A673 (cell line): ENCODE data around the gene SERPINA10. TPM values are rescaled to one million over a fixed set of nuclear protein-coding genes. Genes with fewer than 3 reads are reported as not detected.

ENCODE experiments used
- BruUV-seq: library from RNA; stranded (reverse); fragments of 400-500 nt; replicated peaks from 2 replicates; lab custom pipeline; 2021; lab: Mats Ljungman, UMichigan
- CTCF ChIA-PET: fragments of 300-600 bp; sonication (Branson Sonifier 250); formaldehyde crosslinking; loops from one replicate; lab custom pipeline; 2022; ENCODE audit warnings: antibody characterized with exemption; lab: Charles Lee
- POLR2A ChIA-PET: fragments of 300-600 bp; sonication (Branson Sonifier 250); formaldehyde crosslinking; loops from one replicate; lab custom pipeline; 2022; ENCODE audit warnings: antibody characterized with exemption; ENCODE audit not compliant: low non-redundant PET; lab: Charles Lee
- DNase-seq: peaks from one replicate; pipeline ENCODE4 v3.0.0-alpha.2; 2015; ENCODE audit warnings: low spot score
- H3K27ac ChIP-seq: fragments of 200-600 bp; sonication (generic); 2 replicates; pipeline ENCODE4 v1.5.1; 2016; ENCODE audit warnings: mixed run types, low read depth, mild to moderate bottlenecking, mixed read lengths, antibody characterized with exemption, low read length; ENCODE audit not compliant: poor library complexity, severe bottlenecking
- H3K27me3 ChIP-seq: fragments of 200-600 bp; sonication (generic); replicated peaks from 2 replicates; pipeline ENCODE4 v1.6.1; 2017; ENCODE audit warnings: mixed run types, low read depth, mild to moderate bottlenecking, mixed read lengths, antibody characterized with exemption, low read length; ENCODE audit not compliant: insufficient read depth, poor library complexity
- H3K36me3 ChIP-seq: fragments of 200-600 bp; sonication (generic); 2 replicates; pipeline ENCODE4 v1.6.1; 2016; ENCODE audit warnings: mixed run types, mild to moderate bottlenecking, mixed read lengths, antibody characterized with exemption, low read length; ENCODE audit not compliant: insufficient read depth, poor library complexity, severe bottlenecking
- H3K4me1 ChIP-seq: fragments of 200-600 bp; sonication (generic); 2 replicates; pipeline ENCODE4 v1.6.1; 2017; ENCODE audit warnings: mixed run types, mild to moderate bottlenecking, mixed read lengths, antibody characterized with exemption, low read length; ENCODE audit not compliant: insufficient read depth, poor library complexity, severe bottlenecking
- H3K4me3 ChIP-seq: fragments of 200-600 bp; sonication (generic); 2 replicates; pipeline ENCODE4 v1.5.1; 2016; ENCODE audit warnings: low read depth, mixed run types, mild to moderate bottlenecking, mixed read lengths, low read length; ENCODE audit not compliant: poor library complexity, severe bottlenecking
- H3K9me3 ChIP-seq: fragments of 200-600 bp; sonication (generic); 2 replicates; pipeline ENCODE4 v1.6.1; 2016; ENCODE audit warnings: mixed run types, low read depth, mild to moderate bottlenecking, mixed read lengths, antibody characterized with exemption, low read length; ENCODE audit not compliant: poor library complexity, severe bottlenecking
- EZH2 ChIP-seq: fragments of 200-600 bp; sonication (generic); IDR thresholded peaks from 2 replicates; pipeline ENCODE4 v1.6.1; 2017; ENCODE audit warnings: borderline replicate concordance, low read depth, mild to moderate bottlenecking, mixed read lengths, antibody characterized with exemption, low read length; ENCODE audit not compliant: poor library complexity, severe bottlenecking
- intact Hi-C: fragments of 100-400 bp; cut with micrococcal nuclease; formaldehyde crosslinking; loops from one replicate; pipeline ENCODE4 v1.10.0; 2022; ENCODE audit not compliant: unreplicated experiment
- total RNA-seq: library from RNA; stranded (reverse); gene quantifications from 2 replicates; pipeline ENCODE4 v1.2.3, GENCODE V29; 2021
- TF ChIP-seq, protein P1 (sequence below): fragments of 300-800, 200-600 bp; sonication (generic); conservative IDR thresholded peaks from 2 replicates; pipeline ENCODE4 v1.5.1; 2017; ENCODE audit warnings: low read depth, mild to moderate bottlenecking, antibody characterized with exemption, low read length, moderate library complexity, mixed read lengths

The SERPINA10 gene
- total RNA-seq, 1 experiment from 2014 or later: not detected

DNA sequence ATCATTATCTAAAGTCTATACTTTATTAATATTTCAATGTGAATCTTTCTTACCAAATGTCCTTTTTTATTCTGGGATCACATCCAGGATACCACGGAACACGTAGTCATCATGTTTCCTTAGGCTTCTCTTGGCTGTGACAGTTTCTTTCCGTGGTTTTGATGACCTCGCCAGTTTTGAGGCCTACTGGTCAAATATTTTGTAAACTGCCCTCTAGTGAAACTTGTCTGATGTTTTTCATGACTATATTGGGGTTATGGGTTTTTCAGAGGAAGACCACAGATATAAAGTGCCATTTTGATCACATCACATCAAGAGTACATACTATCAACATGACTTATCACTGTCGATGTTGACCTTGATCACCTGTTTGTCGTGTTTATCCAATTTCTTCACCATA, 44.2 kb upstream of the SERPINA10 start:
- CTCF ChIA-PET: no interaction called here
- POLR2A ChIA-PET: no interaction called here
- Histone ChIP-seq H3K36me3 (no peaks in the 10 kb centered on the region), H3K4me3 (no peak overlapping the region), H3K27ac (no peak overlapping the region), H3K27me3 (no peaks in the 10 kb centered on the region), H3K4me1 (no peaks in the 10 kb centered on the region), H3K9me3 (no peaks in the 10 kb centered on the region)
- intact Hi-C loops: no loop called here
- BruUV-seq: no TSS peak
- TF ChIP-seq, protein P1, sequence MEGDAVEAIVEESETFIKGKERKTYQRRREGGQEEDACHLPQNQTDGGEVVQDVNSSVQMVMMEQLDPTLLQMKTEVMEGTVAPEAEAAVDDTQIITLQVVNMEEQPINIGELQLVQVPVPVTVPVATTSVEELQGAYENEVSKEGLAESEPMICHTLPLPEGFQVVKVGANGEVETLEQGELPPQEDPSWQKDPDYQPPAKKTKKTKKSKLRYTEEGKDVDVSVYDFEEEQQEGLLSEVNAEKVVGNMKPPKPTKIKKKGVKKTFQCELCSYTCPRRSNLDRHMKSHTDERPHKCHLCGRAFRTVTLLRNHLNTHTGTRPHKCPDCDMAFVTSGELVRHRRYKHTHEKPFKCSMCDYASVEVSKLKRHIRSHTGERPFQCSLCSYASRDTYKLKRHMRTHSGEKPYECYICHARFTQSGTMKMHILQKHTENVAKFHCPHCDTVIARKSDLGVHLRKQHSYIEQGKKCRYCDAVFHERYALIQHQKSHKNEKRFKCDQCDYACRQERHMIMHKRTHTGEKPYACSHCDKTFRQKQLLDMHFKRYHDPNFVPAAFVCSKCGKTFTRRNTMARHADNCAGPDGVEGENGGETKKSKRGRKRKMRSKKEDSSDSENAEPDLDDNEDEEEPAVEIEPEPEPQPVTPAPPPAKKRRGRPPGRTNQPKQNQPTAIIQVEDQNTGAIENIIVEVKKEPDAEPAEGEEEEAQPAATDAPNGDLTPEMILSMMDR: no peak
- no peak for TF ChIP-seq EZH2
- no peak for DNase-seq

DNA sequence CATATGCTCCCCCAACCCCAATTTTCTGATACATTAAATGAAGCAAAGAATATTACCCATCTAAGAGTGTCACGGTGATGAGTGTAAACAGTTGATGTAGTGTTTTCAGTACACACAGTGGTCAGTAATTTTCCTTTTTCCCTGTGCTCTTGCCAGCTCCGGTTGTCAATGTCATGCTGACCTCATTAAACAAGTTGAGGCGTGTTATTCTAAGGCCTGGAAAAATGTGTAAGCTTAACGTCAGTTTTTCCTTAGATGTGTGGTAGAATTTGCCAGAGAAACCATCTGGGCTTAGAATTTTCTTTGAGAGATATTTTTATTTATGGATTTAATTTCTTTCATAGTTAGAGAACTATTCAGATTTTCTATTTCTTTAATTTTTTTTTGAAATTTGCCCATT, 41.8 kb upstream of the SERPINA10 start:
- DNase-seq: no peak
- BruUV-seq: no TSS peak
- intact Hi-C loops: no loop called here
- no peaks in the 10 kb centered on the region for H3K27me3 ChIP-seq
- H3K36me3 ChIP-seq: no peaks in the 10 kb centered on the region
- H3K4me3 ChIP-seq: no peak overlapping the region
- no peak for TF ChIP-seq EZH2
- TF ChIP-seq, protein P1: no peak
- H3K4me1 ChIP-seq: no peaks in the 10 kb centered on the region
- POLR2A ChIA-PET: no interaction called here
- no peaks in the 10 kb centered on the region for H3K9me3 ChIP-seq
- no peak overlapping the region for H3K27ac ChIP-seq
- CTCF ChIA-PET: no interaction called here

DNA sequence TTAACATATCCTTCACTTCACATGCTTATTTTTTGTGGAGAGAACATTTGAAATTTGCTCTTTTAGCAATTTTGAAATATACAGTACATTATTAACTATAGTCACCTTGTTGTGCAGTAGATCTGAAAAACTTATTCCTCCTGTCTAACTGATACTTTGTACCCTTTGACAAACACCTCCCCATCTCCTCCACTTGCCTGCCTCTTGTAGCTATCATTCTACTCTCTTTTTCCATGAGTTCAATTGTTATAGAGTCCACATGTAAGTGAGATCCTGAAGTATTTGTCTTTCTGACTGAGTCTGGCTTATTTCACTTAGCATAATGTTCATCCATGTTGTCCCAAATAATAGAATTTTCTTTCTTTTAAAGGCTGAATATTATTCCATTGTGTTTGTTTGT, 39.5 kb upstream of the SERPINA10 start:
- Histone ChIP-seq H3K36me3 (no peaks in the 10 kb centered on the region), H3K27ac (no peak overlapping the region), H3K4me3 (no peak overlapping the region), H3K27me3 (no peaks in the 10 kb centered on the region), H3K4me1 (no peaks in the 10 kb centered on the region), H3K9me3 (no peaks in the 10 kb centered on the region)
- no TSS peak for BruUV-seq
- POLR2A ChIA-PET: no interaction called here
- TF ChIP-seq, protein P1: no peak
- TF ChIP-seq EZH2: no peak
- CTCF ChIA-PET: no interaction called here
- intact Hi-C loops: no loop called here
- DNase-seq: no peak
